DND-41 (cell line): ENCODE results near the gene ZNF106.

Source experiments
- ATAC-seq: fragments of 200-7000 bp; cut with Tn5 transposase; 3 replicates; pipeline ENCODE4 v1.9.1; 2021; ENCODE audit warnings: low read depth; ENCODE audit not compliant: insufficient read depth
- DNase-seq: peaks from one replicate; pipeline ENCODE4 v3.0.0-alpha.2; 2020
- H2AFZ ChIP-seq: 2 replicates; pipeline ENCODE4 v1.6.0; 2012; ENCODE audit warnings: low read depth, low read length
- H3K27ac ChIP-seq: 2 replicates; pipeline ENCODE4 v1.5.1; 2012; ENCODE audit warnings: low read length, inconsistent platforms
- H3K27me3 ChIP-seq: fragments of 200-600 bp; sonication (generic); 2 replicates; pipeline ENCODE4 v1.6.0; 2012; ENCODE audit warnings: low read length, mild to moderate bottlenecking, inconsistent platforms; ENCODE audit not compliant: insufficient read depth, poor library complexity
- H3K36me3 ChIP-seq: 2 replicates; pipeline ENCODE4 v1.5.1; 2012; ENCODE audit warnings: low read length, inconsistent platforms; ENCODE audit not compliant: insufficient read depth
- H3K4me1 ChIP-seq: 2 replicates; pipeline ENCODE4 v1.5.1; 2012; ENCODE audit warnings: mild to moderate bottlenecking, low read length; ENCODE audit not compliant: insufficient read depth
- H3K4me2 ChIP-seq: 2 replicates; pipeline ENCODE4 v1.6.0; 2012; ENCODE audit warnings: mild to moderate bottlenecking, moderate library complexity, low read length, inconsistent platforms; ENCODE audit not compliant: insufficient read depth
- H3K4me3 ChIP-seq, 2 experiments: fragments of 200-600 bp in 1 of 2; shearing (Covaris generic) in 1 of 2; 2 replicates each; pipeline ENCODE4 v1.5.1; 2012 to 2016; ENCODE audit warnings: inconsistent platforms in 2 of 2, low read length in 2 of 2, mild to moderate bottlenecking in 2 of 2, low read depth in 1 of 2, moderate library complexity in 1 of 2
- H3K79me2 ChIP-seq: 2 replicates; pipeline ENCODE4 v1.6.0; 2012; ENCODE audit warnings: low read length, inconsistent platforms; ENCODE audit not compliant: insufficient read depth
- H3K9ac ChIP-seq: 2 replicates; pipeline ENCODE4 v1.6.0; 2012; ENCODE audit warnings: low read depth, mild to moderate bottlenecking, inconsistent platforms, low read length, moderate library complexity
- H3K9me3 ChIP-seq: 2 replicates; pipeline ENCODE4 v1.5.1; 2012; ENCODE audit warnings: low read length, moderate library complexity, mild to moderate bottlenecking, inconsistent platforms; ENCODE audit not compliant: insufficient read depth, severe bottlenecking
- H4K20me1 ChIP-seq: 2 replicates; pipeline ENCODE4 v1.6.0; 2012; ENCODE audit warnings: low read length; ENCODE audit not compliant: insufficient read depth
- CTCF ChIP-seq: IDR thresholded peaks from 2 replicates; pipeline ENCODE4 v1.5.1; 2012; ENCODE audit warnings: borderline replicate concordance, low read length, moderate library complexity, mild to moderate bottlenecking; ENCODE audit not compliant: poor library complexity, severe bottlenecking; ENCODE audit errors: extremely low read depth
- EZH2 ChIP-seq: IDR thresholded peaks from 3 replicates; pipeline ENCODE4 v1.6.1; 2012; ENCODE audit warnings: borderline replicate concordance, low read depth, mild to moderate bottlenecking, moderate library complexity, low read length, inconsistent platforms; ENCODE audit not compliant: severe bottlenecking

Gene ZNF106

GRCh38 chr15:42490671-42491538, at the start of gene ZNF106:
Gene ZNF106 (minus strand): TSS chr15:42491141. CDS start chr15:42472289, 18,852 bp downstream.
- no peaks in the 10 kb centered on the region for H3K9me3 ChIP-seq
- peaks cover 27% of the 10 kb centered on the region for H3K4me1 ChIP-seq
- H3K27ac ChIP-seq = peak within 1 kb of the TSS; percentile 88
- peaks cover 46% of the 10 kb centered on the region for H3K79me2 ChIP-seq
- peak within 1 kb of the TSS; percentile 62 for H3K4me2 ChIP-seq
- no peaks in the 10 kb centered on the region for H4K20me1 ChIP-seq
- H3K27me3 ChIP-seq = no peaks in the 10 kb centered on the region
- peak within 1 kb of the TSS; percentile 85 for H2AFZ ChIP-seq
- peak; percentile 87 for DNase-seq
- no peaks in the 10 kb centered on the region for H3K36me3 ChIP-seq
- TF ChIP-seq CTCF (peak; percentile 7), EZH2 (no peak)
- peak within 1 kb of the TSS; percentile 70 for H3K9ac ChIP-seq
- ATAC-seq = peak; percentile 62
- peak within 1 kb of the TSS; percentile 44 to 76 for H3K4me3 ChIP-seq

GRCh38 chr15:42533246-42533645, 42.3 kb upstream of the ZNF106 start:
- Histone ChIP-seq H3K79me2 (no peaks in the 10 kb centered on the region), H3K4me1 (no peaks in the 10 kb centered on the region), H4K20me1 (no peaks in the 10 kb centered on the region), H3K4me3 (no peak overlapping the region), H3K27ac (no peak overlapping the region), H3K9ac (no peak overlapping the region), H3K36me3 (peaks cover 38% of the 10 kb centered on the region; the same call in 1 of the 2 replicates), H3K4me2 (no peak overlapping the region), H3K9me3 (no peaks in the 10 kb centered on the region), H3K27me3 (no peaks in the 10 kb centered on the region), H2AFZ (no peak overlapping the region)
- ATAC-seq (no peak), DNase-seq (no peak)
- TF ChIP-seq EZH2 (no peak), CTCF (no peak)

GRCh38 chr15:42528970-42529369, 38.0 kb upstream of the ZNF106 start:
- Histone ChIP-seq H3K27ac (no peak overlapping the region), H3K27me3 (no peaks in the 10 kb centered on the region), H3K4me1 (no peaks in the 10 kb centered on the region), H3K36me3 (peaks cover 41% of the 10 kb centered on the region; the same call in 1 of the 2 replicates), H3K9me3 (no peaks in the 10 kb centered on the region), H3K79me2 (no peaks in the 10 kb centered on the region), H2AFZ (no peak overlapping the region), H3K4me2 (no peak overlapping the region), H3K9ac (no peak overlapping the region), H4K20me1 (no peaks in the 10 kb centered on the region), H3K4me3 (no peak overlapping the region)
- no peak for ATAC-seq
- DNase-seq = no peak
- TF ChIP-seq CTCF = no peak
- no peak for TF ChIP-seq EZH2

GRCh38 chr15:42523331-42523730, 32.4 kb upstream of the ZNF106 start:
- Histone ChIP-seq H3K4me2 (no peak overlapping the region), H3K4me1 (no peaks in the 10 kb centered on the region), H3K9me3 (no peaks in the 10 kb centered on the region), H4K20me1 (no peaks in the 10 kb centered on the region), H3K4me3 (no peak overlapping the region), H3K9ac (no peak overlapping the region), H3K36me3 (peaks cover 29% of the 10 kb centered on the region; the same call in 1 of the 2 replicates), H3K27ac (no peak overlapping the region), H3K27me3 (no peaks in the 10 kb centered on the region), H2AFZ (no peak overlapping the region), H3K79me2 (no peaks in the 10 kb centered on the region)
- ATAC-seq (no peak), DNase-seq (no peak)
- TF ChIP-seq EZH2 = no peak
- TF ChIP-seq CTCF = no peak
